Endodermal cell (in vitro differentiated cells): ENCODE measurements around the gene SORL1. TPM values are rescaled to one million over a fixed set of nuclear protein-coding genes. Genes with fewer than 3 reads are reported as not detected.
A peak's percentile ranks its signal among the peaks of the same experiment; 100 is the strongest.

Experiments
- DNase-seq: peaks from one replicate; pipeline ENCODE4 v3.0.0-alpha.2; 2017
- H3K27ac ChIP-seq: 2 replicates; pipeline ENCODE4 v1.5.1; 2013; ENCODE audit warnings: mild to moderate bottlenecking, low read depth, low read length, moderate library complexity
- H3K27me3 ChIP-seq: 2 replicates; pipeline ENCODE4 v1.6.1; 2013; ENCODE audit warnings: mild to moderate bottlenecking, low read length, moderate library complexity; ENCODE audit not compliant: insufficient read depth, control insufficient read depth, poor library complexity, severe bottlenecking
- H3K36me3 ChIP-seq: 2 replicates; pipeline ENCODE4 v1.7.0; 2013; ENCODE audit warnings: mild to moderate bottlenecking, low read length, moderate library complexity; ENCODE audit not compliant: control insufficient read depth, insufficient read depth
- H3K4me1 ChIP-seq: one replicate; pipeline ENCODE4 v1.7.0; 2013; ENCODE audit warnings: low read length; ENCODE audit not compliant: control insufficient read depth, insufficient read depth
- H3K4me3 ChIP-seq: 2 replicates; pipeline ENCODE4 v1.5.1; 2013; ENCODE audit warnings: mild to moderate bottlenecking, low read length, moderate library complexity
- H3K9ac ChIP-seq: 2 replicates; pipeline ENCODE4 v1.6.1; 2013; ENCODE audit warnings: mild to moderate bottlenecking, low read length, moderate library complexity; ENCODE audit not compliant: poor library complexity, severe bottlenecking; ENCODE audit errors: extremely low read depth
- H3K9me3 ChIP-seq: 2 replicates; pipeline ENCODE4 v1.6.1; 2013; ENCODE audit warnings: mild to moderate bottlenecking, low read length, moderate library complexity; ENCODE audit not compliant: control insufficient read depth
- H3K27ac Mint-ChIP-seq: 2 replicates; pipeline ENCODE4 v1.8.0; 2020; ENCODE audit warnings: mixed read lengths
- H3K27me3 Mint-ChIP-seq: 2 replicates; pipeline ENCODE4 v1.8.0; 2021; ENCODE audit warnings: mild to moderate bottlenecking, mixed read lengths; ENCODE audit not compliant: insufficient read depth
- H3K36me3 Mint-ChIP-seq: 2 replicates; pipeline ENCODE4 v1.8.0; 2020; ENCODE audit warnings: low read depth, mixed read lengths
- H3K4me1 Mint-ChIP-seq: 2 replicates; pipeline ENCODE4 v1.8.0; 2020; ENCODE audit warnings: mixed read lengths
- H3K4me3 Mint-ChIP-seq: 2 replicates; pipeline ENCODE4 v1.8.0; 2020; ENCODE audit warnings: mild to moderate bottlenecking, moderate library complexity, mixed read lengths
- H3K9me3 Mint-ChIP-seq: 2 replicates; pipeline ENCODE4 v1.8.0; 2020; ENCODE audit warnings: mild to moderate bottlenecking, mixed read lengths
- CTCF ChIP-seq: fragments of 200-600 bp; sonication (generic); conservative IDR thresholded peaks from 2 replicates; pipeline ENCODE4 v1.5.0; 2021; ENCODE audit warnings: antibody characterized with exemption, mild to moderate bottlenecking
- WGBS, 2 experiments: methylation state at CpG; one replicate each; pipeline versions ENCODE4 v1.1.5 to v1.1.7; 2013; ENCODE audit warnings: missing lambda C conversion rate in 2 of 2, mixed read lengths in 1 of 2; ENCODE audit not compliant: insufficient coverage in 1 of 2, insufficient read length in 1 of 2; 5-methylcytosine and 5-hydroxymethylcytosine counted together
- total RNA-seq, 2 donors: library from RNA; stranded (reverse); fragmentation: NEBNext Ultra II Directional in 1 of 2; extraction: Animal tissue kit (Norgen Biotek cat#: 25700) in 1 of 2; gene quantifications; 2 replicates in 1 of 2; 3 replicates in 1 of 2; pipeline ENCODE4 v1.2.1, GENCODE V29; 2021

Gene SORL1
- total RNA-seq, 2 donors from 2014 or later, result 56.4 to 57.5 TPM

DNA sequence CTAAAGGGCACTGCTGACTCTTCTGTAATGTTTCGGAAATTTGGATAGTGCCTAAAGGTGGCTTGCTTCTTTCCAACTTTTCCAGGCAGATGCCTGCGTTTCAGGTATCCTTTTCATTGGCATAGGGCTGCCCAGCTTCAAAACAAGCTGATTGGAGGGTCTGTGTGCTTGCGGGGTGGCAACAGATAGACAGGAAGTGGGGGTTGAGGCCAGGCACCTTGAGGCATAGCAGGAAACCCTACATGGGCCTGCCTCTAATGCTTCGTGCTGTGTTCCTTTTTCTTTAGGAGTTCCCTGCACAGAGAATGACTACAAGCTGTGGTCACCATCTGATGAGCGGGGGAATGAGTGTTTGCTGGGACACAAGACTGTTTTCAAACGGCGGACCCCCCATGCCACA, 92.8 kb downstream of the SORL1 start:
- Mint-ChIP-seq H3K4me3 (no peak overlapping the region), H3K4me1 (peaks cover 6% of the 10 kb centered on the region), H3K9me3 (no peaks in the 10 kb centered on the region), H3K27ac (no peak overlapping the region), H3K27me3 (no peaks in the 10 kb centered on the region), H3K36me3 (peaks cover 46% of the 10 kb centered on the region)
- H3K27ac ChIP-seq, result no peak overlapping the region
- DNase-seq, result no peak
- no peaks in the 10 kb centered on the region for H3K9me3 ChIP-seq
- no peaks in the 10 kb centered on the region for H3K27me3 ChIP-seq
- no peaks in the 10 kb centered on the region for H3K4me1 ChIP-seq
- 93 to 94% methylated on average over 7 of the region's 7 CpGs for WGBS, 2 experiments
- TF ChIP-seq CTCF, result no peak
- no peak overlapping the region for H3K9ac ChIP-seq
- H3K36me3 ChIP-seq, result peaks cover 18% of the 10 kb centered on the region
- no peak overlapping the region for H3K4me3 ChIP-seq

DNA sequence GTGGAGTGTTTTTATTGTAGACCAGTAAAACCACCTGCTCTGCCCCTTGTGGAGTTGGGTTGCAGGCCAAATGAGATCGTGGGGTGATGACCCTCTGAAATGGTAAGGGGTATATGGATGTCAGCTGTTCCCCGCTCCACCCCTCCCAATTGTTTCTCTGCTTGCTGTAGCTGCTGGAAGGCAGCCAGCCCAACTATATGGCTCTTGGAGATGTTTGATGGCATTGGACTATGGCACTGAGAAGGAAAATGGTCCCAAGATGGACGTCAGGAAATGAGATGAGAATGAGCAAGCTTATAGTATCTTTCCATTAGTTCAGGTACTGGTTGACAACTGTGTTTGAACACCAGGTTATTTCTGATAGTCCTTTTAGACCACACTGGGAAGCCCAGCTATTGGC, 95.5 kb downstream of the SORL1 start:
- Mint-ChIP-seq H3K36me3 (peaks cover 39% of the 10 kb centered on the region), H3K27ac (no peak overlapping the region), H3K4me3 (no peak overlapping the region), H3K27me3 (no peaks in the 10 kb centered on the region), H3K4me1 (peaks cover 18% of the 10 kb centered on the region), H3K9me3 (no peaks in the 10 kb centered on the region)
- Histone ChIP-seq H3K4me3 (no peak overlapping the region), H3K27me3 (no peaks in the 10 kb centered on the region), H3K27ac (no peak overlapping the region), H3K4me1 (peaks cover 2% of the 10 kb centered on the region), H3K36me3 (peaks cover 21% of the 10 kb centered on the region), H3K9me3 (no peaks in the 10 kb centered on the region), H3K9ac (no peak overlapping the region)
- 92 to 94% methylated on average over 1 to 3 of the region's 3 CpGs for WGBS, 2 experiments
- no peak for TF ChIP-seq CTCF
- no peak for DNase-seq

DNA sequence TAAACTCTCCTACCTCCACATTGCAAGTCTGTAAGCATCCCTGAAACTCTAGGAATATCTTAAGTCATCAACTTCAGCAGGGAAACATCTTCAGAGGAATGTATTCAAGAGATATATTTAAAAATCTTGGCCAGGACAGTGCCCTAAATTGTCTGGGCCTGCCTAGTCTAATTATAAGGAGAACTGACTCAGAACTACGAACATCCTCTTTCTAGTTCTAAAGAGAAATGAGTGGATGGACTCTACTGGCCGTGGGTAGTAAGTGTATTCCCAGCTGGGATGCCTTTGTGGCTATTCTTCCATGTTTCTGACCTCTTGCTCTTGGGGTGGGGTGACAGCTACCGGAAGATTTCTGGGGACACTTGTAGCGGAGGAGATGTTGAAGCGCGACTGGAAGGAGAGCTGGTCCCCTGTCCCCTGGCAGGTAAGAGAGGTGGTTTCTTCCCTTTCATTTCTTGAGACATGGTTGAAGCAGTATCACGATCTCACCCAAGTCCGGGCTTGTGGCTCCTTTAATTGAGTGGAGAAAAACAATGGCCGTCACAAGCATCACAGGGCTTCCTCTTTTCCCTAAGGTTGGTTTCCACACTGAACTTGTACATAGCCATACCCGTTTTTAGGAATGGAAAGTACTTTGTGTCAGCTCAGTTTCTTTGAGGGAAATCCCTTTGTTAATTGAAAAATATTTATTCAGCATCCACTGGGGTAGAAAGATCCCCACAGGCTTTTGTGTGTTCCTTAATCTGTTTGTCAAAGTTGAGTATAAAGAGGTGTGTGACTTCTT, 98.3 kb downstream of the SORL1 start:
- Mint-ChIP-seq H3K4me1 (peaks cover 18% of the 10 kb centered on the region), H3K36me3 (peaks cover 27% of the 10 kb centered on the region), H3K27me3 (no peaks in the 10 kb centered on the region), H3K27ac (peak overlapping the region; percentile 8), H3K4me3 (no peak overlapping the region), H3K9me3 (no peaks in the 10 kb centered on the region)
- TF ChIP-seq CTCF, result no peak
- Histone ChIP-seq H3K36me3 (peaks cover 13% of the 10 kb centered on the region), H3K4me1 (peaks cover 2% of the 10 kb centered on the region), H3K4me3 (no peak overlapping the region), H3K9ac (no peak overlapping the region), H3K27ac (no peak overlapping the region), H3K27me3 (no peaks in the 10 kb centered on the region), H3K9me3 (no peaks in the 10 kb centered on the region)
- DNase-seq, result no peak
- 89 to 95% methylated on average over 9 to 10 of the region's 10 CpGs for WGBS, 2 experiments
